HUES6 (cell line): ENCODE measurements around the gene AFG1L.
"Not testable (repeated sequence)": the region's sequence is repeated elsewhere in the genome, so short reads cannot be mapped to it uniquely, and the experiment has no call there.

Source experiments
- H3K27ac ChIP-seq: 2 replicates; pipeline ENCODE4 v1.7.0; 2013; ENCODE audit warnings: low read depth, mild to moderate bottlenecking, low read length, inconsistent platforms
- H3K27me3 ChIP-seq: 2 replicates; pipeline ENCODE4 v1.6.1; 2013; ENCODE audit warnings: low read length; ENCODE audit not compliant: control insufficient read depth, insufficient read depth
- H3K36me3 ChIP-seq: 2 replicates; pipeline ENCODE4 v1.6.1; 2013; ENCODE audit warnings: low read length; ENCODE audit not compliant: control insufficient read depth, insufficient read depth
- H3K4me1 ChIP-seq: 2 replicates; pipeline ENCODE4 v1.6.1; 2013; ENCODE audit warnings: low read length; ENCODE audit not compliant: control insufficient read depth, insufficient read depth
- H3K4me3 ChIP-seq: 2 replicates; pipeline ENCODE4 v1.5.1; 2013; ENCODE audit warnings: low read depth, low read length
- H3K9ac ChIP-seq: one replicate; pipeline ENCODE4 v1.6.1; 2013; ENCODE audit warnings: mild to moderate bottlenecking, low read length
- H3K9me3 ChIP-seq: 2 replicates; pipeline ENCODE4 v1.6.1; 2013; ENCODE audit warnings: low read depth, low read length; ENCODE audit not compliant: control insufficient read depth, insufficient read depth

Gene AFG1L

DNA sequence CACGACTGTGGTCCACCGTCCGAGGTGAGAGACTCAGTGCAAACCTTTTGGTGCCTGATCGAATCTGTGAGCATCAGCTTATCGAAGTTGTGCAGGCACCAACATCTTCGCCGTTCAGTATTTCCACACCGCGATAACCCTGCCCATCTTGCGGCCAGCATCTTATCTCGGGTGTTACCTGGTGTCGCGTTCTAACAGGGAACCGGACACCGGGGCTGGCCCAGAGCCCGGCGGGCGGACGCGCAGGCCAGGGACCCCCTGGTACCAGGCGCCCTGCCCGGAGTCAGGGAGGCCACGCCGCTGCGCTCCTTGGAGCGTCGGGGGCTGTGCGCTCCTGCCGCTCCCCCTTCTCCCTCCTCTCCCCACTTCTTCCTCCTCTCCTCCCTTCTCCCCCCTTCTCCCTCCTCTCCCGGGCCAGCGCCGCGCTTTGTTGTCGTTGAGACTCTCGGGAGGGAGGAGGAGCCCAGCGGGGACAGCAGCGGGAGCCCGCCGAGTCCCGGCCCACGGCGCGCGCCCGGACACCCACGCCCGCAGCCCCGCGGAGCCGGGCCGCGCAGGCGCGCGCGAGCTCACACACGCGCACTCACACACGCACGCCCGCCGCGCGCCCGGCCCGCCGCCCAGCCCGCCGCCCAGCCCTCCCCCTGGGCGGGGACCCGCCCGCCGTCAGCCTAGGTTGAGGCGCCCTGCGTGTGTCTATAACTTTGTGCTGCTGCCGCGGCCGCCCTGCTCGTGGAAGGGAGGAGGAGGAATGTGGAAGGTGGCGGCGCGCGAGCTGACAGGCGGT is 264.4 kb downstream of the AFG1L start:
- H3K36me3 ChIP-seq = no peaks in the 10 kb centered on the region
- H3K27me3 ChIP-seq = peaks cover 43% of the 10 kb centered on the region
- H3K4me1 ChIP-seq = peaks cover 21% of the 10 kb centered on the region
- peak overlapping the region; percentile 69; the same call in 1 of the 2 replicates for H3K27ac ChIP-seq
- peak overlapping the region; percentile 66 for H3K9ac ChIP-seq
- peak overlapping the region; percentile 74 for H3K4me3 ChIP-seq
- no peaks in the 10 kb centered on the region for H3K9me3 ChIP-seq

- Histone ChIP-seq H3K36me3 (no peaks in the 10 kb centered on the region), H3K27ac (peak overlapping the region; percentile 69; the same call in 1 of the 2 replicates), H3K4me3 (peak overlapping the region; percentile 74), H3K9me3 (no peaks in the 10 kb centered on the region), H3K9ac (peak overlapping the region; percentile 66), H3K4me1 (peaks cover 22% of the 10 kb centered on the region), H3K27me3 (peaks cover 39% of the 10 kb centered on the region)
These were observed 265.1 kb downstream of the AFG1L start for GRCh38 chr6:108559884-108560462.

- peak within 1 kb of the TSS; percentile 69; the same call in 1 of the 2 replicates for H3K27ac ChIP-seq
- H3K4me1 ChIP-seq = peaks cover 26% of the 10 kb centered on the region
These were observed 265.8 kb downstream of the AFG1L start, which contains the start of gene FOXO3 for GRCh38 chr6:108560463-108561308. FOXO3 (plus strand) TSS chr6:108560917; CDS start chr6:108561209, 292 bp downstream.

GRCh38 chr6:108561309-108561647 is 266.4 kb downstream of the AFG1L start:
- H3K9ac ChIP-seq = peak overlapping the region; percentile 90
- H3K9me3 ChIP-seq, H3K27ac ChIP-seq, H3K36me3 ChIP-seq: not testable (repeated sequence)
- H3K4me3 ChIP-seq = peak overlapping the region; percentile 74
- peaks cover 26% of the 10 kb centered on the region for H3K4me1 ChIP-seq
- peaks cover 27% of the 10 kb centered on the region for H3K27me3 ChIP-seq

More at GRCh38 chr6:108560463-108561308, 265.8 kb downstream of the AFG1L start, which contains the start of gene FOXO3:
- H3K9ac ChIP-seq = peak within 1 kb of the TSS; percentile 90
- peaks cover 33% of the 10 kb centered on the region for H3K27me3 ChIP-seq
- H3K9me3 ChIP-seq = no peaks in the 10 kb centered on the region
- H3K4me3 ChIP-seq = peak within 1 kb of the TSS; percentile 74
- 0 out of 2 replicates have a peak, but pooled peaks cover 3% of the 10 kb centered on the region for H3K36me3 ChIP-seq

DNA sequence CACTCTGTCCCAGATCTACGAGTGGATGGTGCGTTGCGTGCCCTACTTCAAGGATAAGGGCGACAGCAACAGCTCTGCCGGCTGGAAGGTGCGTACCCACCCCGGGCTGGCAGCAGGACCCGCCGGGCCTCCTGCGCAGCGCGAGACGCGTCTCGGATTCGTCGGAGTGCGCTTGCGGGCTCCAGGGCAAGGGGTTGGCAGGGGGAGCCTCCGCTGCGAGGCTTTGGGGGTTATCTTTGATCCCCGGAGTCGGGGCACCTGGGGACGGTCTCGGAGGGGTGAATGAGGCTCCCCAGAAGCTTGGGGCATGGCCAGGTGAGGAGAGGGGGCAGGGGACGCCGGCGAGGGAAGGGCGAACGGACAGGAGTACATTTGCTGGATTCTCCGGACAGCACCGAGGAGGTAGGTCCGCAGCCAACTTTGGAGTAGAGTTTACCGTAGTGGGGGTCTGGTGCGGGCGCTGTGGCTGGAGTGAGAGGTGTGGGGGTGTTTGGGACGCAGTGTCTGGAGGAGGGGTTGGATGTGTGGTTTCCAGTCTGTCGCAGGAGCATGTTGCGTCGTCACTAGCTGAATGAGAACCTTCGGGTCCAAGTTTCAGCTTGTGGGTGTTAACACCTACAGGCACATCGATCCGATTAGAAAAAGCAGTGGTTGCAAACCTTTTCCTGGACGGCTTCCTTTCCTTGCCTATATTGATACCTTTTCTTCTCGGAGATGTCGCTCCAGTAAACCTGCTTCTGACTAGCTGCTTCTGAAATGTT is 267.1 kb downstream of the AFG1L start:
- H3K36me3 ChIP-seq = 0 out of 2 replicates have a peak, but pooled peaks cover 5% of the 10 kb centered on the region
- no peak overlapping the region; the same call in 1 of the 2 replicates for H3K27ac ChIP-seq
- peak overlapping the region; percentile 90 for H3K9ac ChIP-seq
- H3K27me3 ChIP-seq = peaks cover 20% of the 10 kb centered on the region
- no peaks in the 10 kb centered on the region for H3K9me3 ChIP-seq
- H3K4me3 ChIP-seq = peak overlapping the region; percentile 74
- H3K4me1 ChIP-seq = peaks cover 23% of the 10 kb centered on the region

DNA sequence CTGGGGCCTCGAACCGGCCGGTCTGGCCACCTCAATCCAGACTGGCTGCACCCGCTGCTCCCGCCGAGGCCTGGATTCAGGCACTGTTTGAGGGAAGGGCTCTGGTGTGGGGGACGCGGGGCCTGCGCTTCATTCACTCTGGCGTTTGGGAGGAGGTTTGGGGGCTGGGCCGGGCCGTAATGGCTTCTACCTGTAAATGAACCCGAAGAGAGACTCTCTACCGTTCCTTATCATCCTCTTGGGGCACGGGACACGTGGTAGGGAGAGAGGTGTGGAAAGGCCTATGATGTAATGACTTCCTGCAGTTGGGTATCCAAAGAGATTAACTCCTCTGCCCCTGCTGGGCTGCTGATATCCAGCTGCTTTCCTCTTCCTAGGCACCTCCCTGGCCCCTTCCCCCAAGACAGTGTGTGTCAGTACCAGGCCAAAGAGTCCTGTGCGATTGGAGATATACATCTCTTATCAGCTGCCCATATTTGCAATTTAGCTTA is 267.7 kb downstream of the AFG1L start:
- peaks cover 15% of the 10 kb centered on the region for H3K27me3 ChIP-seq
- no peak overlapping the region; the same call in 1 of the 2 replicates for H3K27ac ChIP-seq
- no peaks in the 10 kb centered on the region for H3K9me3 ChIP-seq
- H3K4me1 ChIP-seq = peaks cover 17% of the 10 kb centered on the region
- H3K9ac ChIP-seq = peak overlapping the region; percentile 90
- peaks cover 6% of the 10 kb centered on the region; the same call in 1 of the 2 replicates for H3K36me3 ChIP-seq
- peak overlapping the region; percentile 74 for H3K4me3 ChIP-seq

GRCh38 chr6:108563292-108563691 is 268.4 kb downstream of the AFG1L start:
- Histone ChIP-seq H3K9ac (no peak overlapping the region), H3K4me3 (peak overlapping the region; percentile 74)

DNA sequence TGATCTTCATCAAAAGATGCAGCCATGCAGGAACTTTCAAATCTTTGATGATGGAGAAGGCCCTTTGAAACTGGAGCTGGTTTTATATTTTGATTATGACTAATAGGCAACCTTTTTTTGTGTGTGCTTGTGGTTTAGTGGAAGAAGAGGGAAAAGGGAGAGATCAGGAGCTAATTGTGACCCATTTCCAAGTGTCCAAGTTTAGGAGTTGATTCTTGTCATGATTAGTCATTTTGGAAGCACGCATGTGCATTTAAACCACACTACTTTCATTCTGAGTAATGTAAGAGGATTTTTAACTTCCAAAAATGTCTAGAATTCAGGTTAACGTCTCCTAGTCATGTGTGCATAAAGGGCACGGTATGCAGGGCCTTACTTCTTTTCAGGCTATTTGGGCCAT is 269.3 kb downstream of the AFG1L start:
- no peak overlapping the region for H3K27ac ChIP-seq
- H3K9me3 ChIP-seq = no peaks in the 10 kb centered on the region
- peaks cover 14% of the 10 kb centered on the region for H3K36me3 ChIP-seq
- no peak overlapping the region for H3K4me3 ChIP-seq
- peaks cover 15% of the 10 kb centered on the region for H3K27me3 ChIP-seq
- no peak overlapping the region for H3K9ac ChIP-seq
- peaks cover 17% of the 10 kb centered on the region for H3K4me1 ChIP-seq

More at GRCh38 chr6:108563292-108563691, 268.4 kb downstream of the AFG1L start:
- H3K27ac ChIP-seq = no peak overlapping the region
- peaks cover 17% of the 10 kb centered on the region for H3K4me1 ChIP-seq
- H3K36me3 ChIP-seq = peaks cover 6% of the 10 kb centered on the region; the same call in 1 of the 2 replicates
- no peaks in the 10 kb centered on the region for H3K9me3 ChIP-seq
- peaks cover 15% of the 10 kb centered on the region for H3K27me3 ChIP-seq

DNA sequence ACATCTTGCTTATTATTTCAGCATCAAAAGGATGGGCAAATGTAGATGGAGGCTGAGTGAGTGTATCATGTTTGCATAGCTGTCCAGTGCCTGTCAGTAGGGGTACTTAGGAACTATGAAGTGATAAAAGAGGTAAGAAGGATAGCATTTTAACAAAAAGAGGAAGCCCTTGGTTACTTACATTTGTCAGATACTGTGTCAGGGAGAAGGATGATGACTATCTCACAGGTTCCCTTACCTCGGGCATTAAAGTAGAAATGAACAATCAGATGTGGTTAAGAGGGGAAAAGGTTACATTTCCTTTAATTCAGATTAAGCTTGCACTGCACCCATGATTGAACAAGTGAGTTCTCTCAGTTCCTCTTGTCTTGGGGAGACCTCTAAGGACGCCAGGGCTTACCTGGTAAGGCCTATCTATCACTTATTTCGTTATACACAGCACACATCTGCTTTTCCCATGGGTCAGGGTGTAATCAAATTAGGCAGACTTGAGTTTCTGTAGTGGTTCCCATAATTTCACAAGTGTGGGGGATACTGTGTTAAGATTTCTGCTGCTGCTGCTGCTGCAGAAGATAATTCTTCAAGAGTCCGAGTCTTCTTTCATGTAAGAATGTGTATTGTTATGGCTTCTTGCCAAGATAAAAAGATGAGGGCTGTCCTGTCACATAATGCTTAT is 270.4 kb downstream of the AFG1L start:
- no peak overlapping the region for H3K4me3 ChIP-seq
- H3K27ac ChIP-seq = no peak overlapping the region
- H3K9ac ChIP-seq = no peak overlapping the region

More for the DNA sequence above, 270.4 kb downstream of the AFG1L start:
- Histone ChIP-seq H3K27me3 (peaks cover 15% of the 10 kb centered on the region), H3K4me1 (peaks cover 17% of the 10 kb centered on the region), H3K36me3 (peaks cover 19% of the 10 kb centered on the region), H3K9me3 (no peaks in the 10 kb centered on the region)
